Activated T-helper 2 cell treated with anti-CD3 and anti-CD28 coated beads, Interferon-gamma antibody, Interleukin-2, Interleukin-4, amounts not matched to agents 10 μg/mL and 5 μg/mL and 100 μg/mL, durations not matched to agents 14 hours and 24 hours and 36 hours (primary cell): ENCODE results near the gene KIF21A. TPM values are rescaled to one million over a fixed set of nuclear protein-coding genes. Genes with fewer than 3 reads are reported as not detected.
A peak's percentile ranks its signal among the peaks of the same experiment; 100 is the strongest.

ENCODE experiments used
- DNase-seq: peaks from one replicate; pipeline ENCODE4 v3.0.0; 2021; ENCODE audit warnings: low spot score
- H3K27ac Mint-ChIP-seq: one replicate; pipeline ENCODE4 v1.8.0; 2021; ENCODE audit warnings: mixed read lengths
- H3K27me3 Mint-ChIP-seq: one replicate; pipeline ENCODE4 v1.8.0; 2021; ENCODE audit warnings: low read depth, mixed read lengths
- H3K36me3 Mint-ChIP-seq: one replicate; pipeline ENCODE4 v1.8.0; 2021; ENCODE audit warnings: low read depth, mixed read lengths
- H3K4me1 Mint-ChIP-seq: one replicate; pipeline ENCODE4 v1.8.0; 2021; ENCODE audit warnings: low read depth, mixed read lengths
- H3K4me3 Mint-ChIP-seq: one replicate; pipeline ENCODE4 v1.8.0; 2021; ENCODE audit warnings: low read depth, mild to moderate bottlenecking, moderate library complexity, mixed read lengths
- H3K9me3 Mint-ChIP-seq: one replicate; pipeline ENCODE4 v1.8.0; 2021; ENCODE audit warnings: mixed read lengths
- intact Hi-C: fragments of 100-400 bp; cut with micrococcal nuclease; formaldehyde crosslinking; loops from one replicate; pipeline ENCODE4 v1.15.1; 2023
- total RNA-seq: library from RNA; stranded (reverse); gene quantifications from 2 replicates; pipeline ENCODE4 v1.2.3, GENCODE V29; 2022

The KIF21A gene
- total RNA-seq, 1 donor from 2014 or later: 35.0 TPM

- no peak for DNase-seq
- no peak overlapping the region for H3K4me3 Mint-ChIP-seq
- intact Hi-C loops: loop anchor here (5.0 kb wide), 1 partner anchor 37 kb away; no protein-coding TSS in a partner anchor
- H3K27ac Mint-ChIP-seq: peak overlapping the region; percentile 47
- peaks cover 26% of the 10 kb centered on the region for H3K4me1 Mint-ChIP-seq
- H3K9me3 Mint-ChIP-seq: peaks cover 5% of the 10 kb centered on the region
- peaks cover 31% of the 10 kb centered on the region for H3K36me3 Mint-ChIP-seq
- H3K27me3 Mint-ChIP-seq: no peaks in the 10 kb centered on the region
These were observed 73.2 kb downstream of the KIF21A start for GRCh38 chr12:39369756-39370155.

GRCh38 chr12:39368891-39369290, 74.0 kb downstream of the KIF21A start:
- Mint-ChIP-seq H3K4me1 (peaks cover 26% of the 10 kb centered on the region), H3K9me3 (peaks cover 5% of the 10 kb centered on the region), H3K27me3 (no peaks in the 10 kb centered on the region), H3K27ac (no peak overlapping the region), H3K4me3 (no peak overlapping the region), H3K36me3 (peaks cover 39% of the 10 kb centered on the region)
- intact Hi-C loops: no loop called here
- no peak for DNase-seq

- intact Hi-C loops: no loop called here
- Mint-ChIP-seq H3K27me3 (no peaks in the 10 kb centered on the region), H3K36me3 (peaks cover 41% of the 10 kb centered on the region), H3K27ac (no peak overlapping the region), H3K4me3 (no peak overlapping the region), H3K9me3 (peaks cover 5% of the 10 kb centered on the region), H3K4me1 (peaks cover 21% of the 10 kb centered on the region)
- DNase-seq: no peak
These were observed 74.8 kb downstream of the KIF21A start for GRCh38 chr12:39368096-39368495.

GRCh38 chr12:39367494-39367893, 75.4 kb downstream of the KIF21A start:
- Mint-ChIP-seq H3K4me1 (peaks cover 16% of the 10 kb centered on the region), H3K27me3 (no peaks in the 10 kb centered on the region), H3K4me3 (no peak overlapping the region), H3K36me3 (peaks cover 38% of the 10 kb centered on the region), H3K27ac (no peak overlapping the region), H3K9me3 (peaks cover 5% of the 10 kb centered on the region)
- intact Hi-C loops: no loop called here
- DNase-seq: no peak

GRCh38 chr12:39365364-39366001, 77.4 kb downstream of the KIF21A start:
- Mint-ChIP-seq H3K27me3 (no peaks in the 10 kb centered on the region), H3K36me3 (peaks cover 47% of the 10 kb centered on the region), H3K4me1 (peaks cover 6% of the 10 kb centered on the region), H3K4me3 (no peak overlapping the region), H3K9me3 (no peaks in the 10 kb centered on the region), H3K27ac (no peak overlapping the region)
- DNase-seq: no peak
- intact Hi-C loops: no loop called here

GRCh38 chr12:39364196-39364595, 78.7 kb downstream of the KIF21A start:
- H3K27me3 Mint-ChIP-seq: no peaks in the 10 kb centered on the region
- no peaks in the 10 kb centered on the region for H3K9me3 Mint-ChIP-seq
- no peak overlapping the region for H3K4me3 Mint-ChIP-seq
- H3K36me3 Mint-ChIP-seq: peaks cover 43% of the 10 kb centered on the region
- H3K4me1 Mint-ChIP-seq: peaks cover 1% of the 10 kb centered on the region
- H3K27ac Mint-ChIP-seq: no peak overlapping the region
- DNase-seq: no peak
- intact Hi-C loops: no loop called here

- Mint-ChIP-seq H3K9me3 (no peaks in the 10 kb centered on the region), H3K27ac (no peak overlapping the region), H3K4me1 (peaks cover 6% of the 10 kb centered on the region), H3K27me3 (no peaks in the 10 kb centered on the region), H3K36me3 (peaks cover 54% of the 10 kb centered on the region), H3K4me3 (no peak overlapping the region)
- intact Hi-C loops: no loop called here
- DNase-seq: no peak
These were observed 83.3 kb downstream of the KIF21A start for GRCh38 chr12:39359645-39360044.

- no peak overlapping the region for H3K27ac Mint-ChIP-seq
- peaks cover 41% of the 10 kb centered on the region for H3K36me3 Mint-ChIP-seq
- H3K27me3 Mint-ChIP-seq: no peaks in the 10 kb centered on the region
- no peak for DNase-seq
- intact Hi-C loops: no loop called here
- H3K4me3 Mint-ChIP-seq: no peak overlapping the region
- no peaks in the 10 kb centered on the region for H3K9me3 Mint-ChIP-seq
- peaks cover 6% of the 10 kb centered on the region for H3K4me1 Mint-ChIP-seq
These were observed 85.9 kb downstream of the KIF21A start for GRCh38 chr12:39357041-39357440.

GRCh38 chr12:39355841-39356240, 87.1 kb downstream of the KIF21A start:
- Mint-ChIP-seq H3K36me3 (peaks cover 33% of the 10 kb centered on the region), H3K4me3 (no peak overlapping the region), H3K27ac (no peak overlapping the region), H3K27me3 (no peaks in the 10 kb centered on the region), H3K4me1 (peaks cover 6% of the 10 kb centered on the region), H3K9me3 (no peaks in the 10 kb centered on the region)
- no peak for DNase-seq
- intact Hi-C loops: no loop called here

- peaks cover 31% of the 10 kb centered on the region for H3K36me3 Mint-ChIP-seq
- no peak overlapping the region for H3K4me3 Mint-ChIP-seq
- no peaks in the 10 kb centered on the region for H3K9me3 Mint-ChIP-seq
- H3K27me3 Mint-ChIP-seq: no peaks in the 10 kb centered on the region
- intact Hi-C loops: no loop called here
- peaks cover 6% of the 10 kb centered on the region for H3K4me1 Mint-ChIP-seq
- no peak for DNase-seq
- no peak overlapping the region for H3K27ac Mint-ChIP-seq
These were observed 88.0 kb downstream of the KIF21A start for GRCh38 chr12:39354955-39355354.

- H3K9me3 Mint-ChIP-seq: no peaks in the 10 kb centered on the region
- intact Hi-C loops: no loop called here
- H3K36me3 Mint-ChIP-seq: peaks cover 30% of the 10 kb centered on the region
- peaks cover 6% of the 10 kb centered on the region for H3K4me1 Mint-ChIP-seq
- DNase-seq: no peak
- H3K4me3 Mint-ChIP-seq: no peak overlapping the region
- H3K27ac Mint-ChIP-seq: no peak overlapping the region
- no peaks in the 10 kb centered on the region for H3K27me3 Mint-ChIP-seq
These were observed 90.4 kb downstream of the KIF21A start for GRCh38 chr12:39352471-39353017.

GRCh38 chr12:39351153-39351552, 91.8 kb downstream of the KIF21A start:
- no peak for DNase-seq
- H3K27me3 Mint-ChIP-seq: no peaks in the 10 kb centered on the region
- peaks cover 6% of the 10 kb centered on the region for H3K4me1 Mint-ChIP-seq
- H3K4me3 Mint-ChIP-seq: no peak overlapping the region
- H3K27ac Mint-ChIP-seq: no peak overlapping the region
- H3K36me3 Mint-ChIP-seq: peaks cover 18% of the 10 kb centered on the region
- intact Hi-C loops: no loop called here
- no peaks in the 10 kb centered on the region for H3K9me3 Mint-ChIP-seq

- intact Hi-C loops: no loop called here
- no peak for DNase-seq
- Mint-ChIP-seq H3K27me3 (no peaks in the 10 kb centered on the region), H3K27ac (no peak overlapping the region), H3K9me3 (no peaks in the 10 kb centered on the region), H3K4me1 (no peaks in the 10 kb centered on the region), H3K4me3 (no peak overlapping the region), H3K36me3 (peaks cover 7% of the 10 kb centered on the region)
These were observed 93.8 kb downstream of the KIF21A start for GRCh38 chr12:39348941-39349626.
